Retina (tissue), 1 donor: ENCODE measurements around the gene SDS.

Source experiments
- DNase-seq: peaks from one replicate; pipeline ENCODE4 v3.0.0-alpha.2; 2016

SDS gene

DNA sequence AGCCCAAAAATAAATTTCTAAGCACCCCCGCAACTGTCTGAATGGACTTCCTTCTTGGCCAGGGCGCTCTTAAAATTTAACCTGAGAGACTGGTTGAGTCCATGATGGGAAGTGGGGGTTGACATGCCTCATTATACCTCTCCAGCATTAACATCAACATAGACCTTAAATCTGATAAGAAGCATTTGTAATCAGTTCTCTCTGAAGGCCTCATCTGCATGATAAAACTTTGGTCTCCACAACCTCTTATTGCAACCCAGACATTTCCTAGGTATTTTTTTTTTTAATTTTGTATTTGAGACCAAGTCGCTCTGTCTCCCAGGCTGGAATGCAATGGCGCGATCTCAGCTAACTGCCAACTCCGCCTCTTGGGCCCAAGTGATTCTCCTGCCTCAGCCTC lies 58.4 kb downstream of the SDS start:
- DNase-seq: no peak
